K562 (cell line): Measurements from ENCODE around the gene HOTAIR. TPM values are rescaled to one million over a fixed set of nuclear protein-coding genes. Genes with fewer than 3 reads are reported as not detected.

Experiments used
- CTCF ChIP-seq, 3 experiments: IDR thresholded peaks in 2 of 3; conservative IDR thresholded peaks in 1 of 3; 2 replicates each; pipeline ENCODE4 v1.5.1; 2011 to 2012; ENCODE audit warnings: low read length in 3 of 3, mild to moderate bottlenecking in 3 of 3, control low read depth in 2 of 3, improper control_type of control experiment in 1 of 3, inconsistent platforms in 1 of 3, low read depth in 1 of 3, mixed read lengths in 1 of 3, moderate library complexity in 1 of 3; ENCODE audit not compliant: insufficient read depth in 2 of 3
- FOXJ2 ChIP-seq: fragments of 200-800 bp; sonication (Bioruptor generic); IDR thresholded peaks from 2 replicates; pipeline ENCODE4 v1.6.1; 2016; ENCODE audit warnings: missing genetic modification characterization, missing compliant biosample characterization
- LCOR ChIP-seq: sonication (generic); formaldehyde crosslinking; IDR thresholded peaks from 2 replicates; pipeline ENCODE4 v1.8.0; 2022; ENCODE audit warnings: mild to moderate bottlenecking, missing genetic modification reagents
- NFRKB ChIP-seq: fragments of 450-650 bp; IDR thresholded peaks from 2 replicates; pipeline ENCODE4 v1.6.1; 2016; ENCODE audit warnings: low read depth
- NONO ChIP-seq, 2 experiments: fragments of 200-400 bp in 1 of 2; fragments of 450-650 bp in 1 of 2; formaldehyde crosslinking in 1 of 2; IDR thresholded peaks; 2 replicates each; pipeline ENCODE4 v1.6.1; 2017; ENCODE audit warnings: low read depth in 2 of 2, mild to moderate bottlenecking in 2 of 2, moderate library complexity in 2 of 2, low read length in 1 of 2
- RERE ChIP-seq: sonication (generic); formaldehyde crosslinking; IDR thresholded peaks from 2 replicates; pipeline ENCODE4 v1.8.0; 2023; ENCODE audit warnings: missing genetic modification reagents, mild to moderate bottlenecking, borderline replicate concordance
- TCF3 ChIP-seq: sonication (generic); formaldehyde crosslinking; IDR thresholded peaks from 2 replicates; pipeline ENCODE4 v1.4.0; 2020; ENCODE audit warnings: mild to moderate bottlenecking, missing genetic modification reagents
- ZKSCAN8 ChIP-seq: fragments of 200-800 bp; sonication (Bioruptor generic); IDR thresholded peaks from 2 replicates; pipeline ENCODE4 v1.6.1; 2016; ENCODE audit warnings: missing genetic modification characterization, missing compliant biosample characterization
- ZNF583 ChIP-seq: fragments of 250-450 bp; sonication (Bioruptor Pico); IDR thresholded peaks from 2 replicates; pipeline ENCODE4 v1.4.0; 2020
- polyA plus RNA-seq, 8 experiments: library from polyadenylated mRNA; depleted of rRNA in 4 of 8; stranded (reverse) in 5 of 8; unstranded in 3 of 8; fragments of >200 nt; fragmentation: Nextera tagmentation in 2 of 8; fragmentation: Illumina TruSeq in 1 of 8; extraction: Ambion mirVana in 2 of 8; extraction: Trizol in 1 of 8; gene quantifications; 2 replicates each; pipeline versions ENCODE4 v1.2.1 to v1.2.3, GENCODE V29; 2011 to 2014; ENCODE audit warnings: inconsistent platforms in 1 of 8, missing spikeins in 1 of 8
- total RNA-seq, 7 experiments: library from RNA; depleted of rRNA in 6 of 7; stranded (reverse); fragments of >200 nt in 6 of 7; fragmentation: Illumina TruSeq in 2 of 7; extraction: Trizol in 2 of 7; gene quantifications; 2 replicates each; pipeline versions ENCODE4 v1.2.1 to v1.2.3, GENCODE V29; 2011 to 2021; ENCODE audit warnings: low replicate concordance in 1 of 7

Gene HOTAIR
- total and polyA plus RNA-seq, 9 of the 15 experiments (the other 6 are each of a cell fraction or from before 2014, with no cell fraction given) = 0.04 TPM; not detected in 8

- TF ChIP-seq CTCF (IDR thresholded peaks at IDR 0.05 in 2 of 3, conservative IDR thresholded peaks at IDR 0.05 in 1 of 3; ENCODE audit: insufficient read depth in 2 of 3, low read depth in 1 of 3, low read length in 3 of 3) = 0 out of 6 replicates have a peak, but pooled peaks of 1 of the 3 experiments have one; percentile 4
- no peak for TF ChIP-seq TCF3 (CRISPR knock-in tag)
- TF ChIP-seq NFRKB = no peak
- TF ChIP-seq ZNF583 = no peak
- TF ChIP-seq RERE = 0 out of 2 replicates have a peak, but pooled peaks have one; percentile 26
- no peak for TF ChIP-seq NONO (IDR thresholded peaks at IDR 0.05; ENCODE audit: low read depth in 2 of 2, low read length in 1 of 2)
- TF ChIP-seq FOXJ2 = no peak
- 0 out of 2 replicates have a peak, but pooled peaks have one; percentile 5 for TF ChIP-seq LCOR (CRISPR knock-in tag)
- TF ChIP-seq ZKSCAN8 (CRISPR knock-in tag) = no peak
- TF ChIP-seq, all 486 proteins: peak for 8
These were observed 20.2 kb upstream of the HOTAIR start (continued) for GRCh38 chr12:53995002-53995377.
